ENCODE data around the gene SLC6A17.

The SLC6A17 gene

GRCh38 chr1:110150330-110151174 is at the start of gene SLC6A17:
Gene SLC6A17 (plus strand): TSS chr1:110150494. CDS start chr1:110166930, 16,436 bp downstream.
- DNase-seq (ENCODE audit: low spot score): no peak

GRCh38 chr1:110102081-110102480 is 48.2 kb upstream of the SLC6A17 start:
- DNase-seq (ENCODE audit: low spot score): no peak

DNA sequence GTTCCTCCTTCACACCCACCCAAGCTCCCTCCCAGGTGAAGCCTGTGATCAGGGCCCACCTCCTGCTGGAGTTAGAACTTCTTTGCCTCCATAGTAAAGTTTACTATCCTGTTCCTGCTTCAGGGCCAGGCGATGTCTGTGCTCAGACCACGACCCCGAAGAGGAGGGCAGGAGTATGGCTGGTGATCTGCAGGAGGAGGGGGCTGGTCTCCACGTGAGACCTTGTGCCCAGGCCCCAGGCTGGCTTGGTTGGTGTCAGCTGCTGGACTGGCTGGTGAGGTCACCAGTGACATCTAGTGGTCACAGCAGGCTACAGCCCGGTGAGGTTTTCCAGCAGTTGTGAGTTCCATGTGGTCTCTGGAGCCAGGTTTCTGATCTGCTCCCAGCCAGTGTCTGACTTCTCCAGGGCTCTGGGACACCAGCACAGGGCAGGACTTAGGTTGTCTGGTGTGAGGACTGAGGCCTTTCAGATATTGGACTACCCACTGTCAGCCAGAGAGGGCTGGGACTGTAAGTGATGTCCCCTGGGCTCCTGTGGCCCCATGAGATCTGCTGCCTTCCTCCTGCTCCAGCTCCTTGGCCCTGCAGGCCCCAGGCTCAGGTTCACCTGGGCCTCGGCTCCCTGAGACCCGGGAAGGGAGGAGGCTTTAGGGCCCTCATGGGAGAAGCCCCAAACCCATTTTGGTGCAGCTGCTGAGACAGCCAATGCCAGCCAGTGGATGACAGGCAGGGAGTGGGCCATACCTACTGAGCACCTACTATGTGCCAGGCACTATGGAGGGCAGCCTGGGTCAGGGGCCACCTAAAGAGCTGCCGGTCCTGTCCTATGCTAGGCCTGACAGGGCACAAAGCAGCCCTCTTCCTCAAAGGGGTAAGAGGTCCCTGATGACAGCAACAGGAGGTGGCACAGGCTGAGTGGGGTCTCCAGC is 44.0 kb upstream of the SLC6A17 start:
- peak; percentile 50 for DNase-seq (ENCODE audit: low spot score)

- DNase-seq (ENCODE audit: low spot score): no peak
Measured at GRCh38 chr1:110107867-110108469, 42.3 kb upstream of the SLC6A17 start.

GRCh38 chr1:110111081-110111480 is 39.2 kb upstream of the SLC6A17 start:
- DNase-seq (ENCODE audit: low spot score): no peak

- no peak for DNase-seq (ENCODE audit: low spot score)
Measured at GRCh38 chr1:110112143-110112542, 38.2 kb upstream of the SLC6A17 start, which contains the start of gene UBL4B. Gene UBL4B (plus strand): TSS chr1:110112443. CDS start chr1:110112535, 92 bp downstream.

GRCh38 chr1:110112656-110113055 is 37.6 kb upstream of the SLC6A17 start:
- no peak for DNase-seq (ENCODE audit: low spot score)

- no peak for DNase-seq (ENCODE audit: low spot score)
Measured at GRCh38 chr1:110113551-110113950, 36.7 kb upstream of the SLC6A17 start.

GRCh38 chr1:110114173-110114572 is 36.1 kb upstream of the SLC6A17 start:
- no peak for DNase-seq (ENCODE audit: low spot score)

DNA sequence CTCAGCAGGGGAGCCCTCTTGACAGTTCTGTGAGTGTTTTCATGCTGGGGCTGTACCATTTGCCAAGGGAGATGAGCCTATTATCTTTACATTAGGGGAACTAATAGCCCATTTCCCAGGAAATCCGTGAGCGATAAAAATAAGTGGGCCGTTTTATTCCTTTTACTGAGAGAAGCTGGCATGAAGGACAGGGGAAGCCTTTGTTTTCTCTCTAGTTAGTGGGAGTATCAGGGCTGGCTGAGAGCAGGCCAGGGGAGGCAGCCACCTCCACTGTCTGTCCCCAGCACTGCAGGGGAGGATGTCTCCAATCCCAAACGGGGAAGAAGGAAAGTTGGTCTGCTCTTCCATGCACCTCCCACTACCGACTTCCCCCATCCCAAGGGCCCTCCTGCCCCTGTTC is 35.5 kb upstream of the SLC6A17 start:
- DNase-seq (ENCODE audit: low spot score): no peak

GRCh38 chr1:110118636-110119396 is 31.5 kb upstream of the SLC6A17 start:
- DNase-seq (ENCODE audit: low spot score): no peak

GRCh38 chr1:110119843-110120242 is 30.5 kb upstream of the SLC6A17 start:
- no peak for DNase-seq (ENCODE audit: low spot score)

GRCh38 chr1:110120960-110121561 is 29.2 kb upstream of the SLC6A17 start:
- DNase-seq (ENCODE audit: low spot score): no peak

DNA sequence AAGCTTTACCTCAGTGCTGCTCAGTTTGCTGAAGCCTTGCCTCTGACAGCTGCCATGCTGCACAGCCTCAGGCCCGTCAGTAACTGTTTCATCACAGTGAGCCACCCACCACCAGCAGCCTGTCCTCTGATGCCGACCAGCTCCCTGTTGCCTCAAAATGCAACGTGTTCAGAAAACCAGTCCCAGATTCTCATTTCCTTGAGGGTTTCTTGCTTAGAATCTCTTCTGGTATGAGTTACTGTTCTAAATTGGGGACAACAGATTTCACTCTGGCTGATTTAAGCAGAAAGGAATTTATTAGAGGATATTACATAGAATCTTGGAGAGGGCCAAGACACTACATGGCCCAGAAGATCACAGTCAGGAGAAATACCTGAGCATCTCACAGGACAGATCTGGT is 27.1 kb upstream of the SLC6A17 start:
- no peak for DNase-seq (ENCODE audit: low spot score)

DNA sequence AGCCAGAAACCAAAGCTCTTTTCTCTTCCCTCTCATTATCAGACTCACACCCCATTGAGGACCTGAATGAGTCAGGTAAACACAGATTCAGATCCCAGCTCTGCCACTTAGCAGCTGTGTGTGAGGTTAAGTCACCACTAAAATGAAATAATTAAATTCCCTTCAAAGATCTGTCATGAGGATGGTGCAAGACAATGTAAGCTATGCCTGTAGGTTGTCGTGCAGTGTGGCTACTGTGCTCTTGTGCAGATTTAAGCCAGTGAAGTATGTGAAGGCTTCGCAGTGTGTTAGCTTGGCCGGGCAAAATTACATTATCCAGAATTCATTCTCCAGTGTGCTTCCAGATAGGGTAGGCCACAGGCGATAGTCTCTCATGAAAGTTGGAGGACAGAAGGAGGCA is 24.5 kb upstream of the SLC6A17 start:
- no peak for DNase-seq (ENCODE audit: low spot score)

DNA sequence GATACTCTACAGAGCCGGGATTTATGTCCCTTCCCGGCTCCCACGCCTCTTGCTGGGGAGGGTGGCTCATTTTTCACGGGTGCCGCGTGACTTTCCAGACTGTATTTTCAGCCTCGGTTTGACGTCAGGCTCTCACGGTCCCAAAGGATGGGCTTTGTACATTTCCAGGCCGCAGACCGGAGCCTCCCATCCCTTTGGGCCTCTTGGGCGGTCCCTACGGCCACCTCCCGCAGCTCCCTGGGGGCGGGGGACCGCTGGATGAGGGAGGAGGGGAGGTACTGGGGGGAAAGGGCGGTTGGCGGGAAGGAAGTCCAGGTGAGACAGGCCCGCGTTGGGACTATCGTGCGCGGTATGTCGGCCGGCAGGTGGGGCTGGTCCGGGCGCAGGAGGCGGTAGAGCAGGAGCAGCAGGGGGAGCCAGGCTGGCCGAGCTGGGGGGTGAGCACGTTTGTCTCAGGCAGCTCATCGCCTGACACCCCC is 20.1 kb upstream of the SLC6A17 start:
- DNase-seq (ENCODE audit: low spot score): no peak

GRCh38 chr1:110130989-110131388 is 19.3 kb upstream of the SLC6A17 start:
- DNase-seq (ENCODE audit: low spot score): no peak

GRCh38 chr1:110132682-110133081 is 17.6 kb upstream of the SLC6A17 start:
- no peak for DNase-seq (ENCODE audit: low spot score)

DNA sequence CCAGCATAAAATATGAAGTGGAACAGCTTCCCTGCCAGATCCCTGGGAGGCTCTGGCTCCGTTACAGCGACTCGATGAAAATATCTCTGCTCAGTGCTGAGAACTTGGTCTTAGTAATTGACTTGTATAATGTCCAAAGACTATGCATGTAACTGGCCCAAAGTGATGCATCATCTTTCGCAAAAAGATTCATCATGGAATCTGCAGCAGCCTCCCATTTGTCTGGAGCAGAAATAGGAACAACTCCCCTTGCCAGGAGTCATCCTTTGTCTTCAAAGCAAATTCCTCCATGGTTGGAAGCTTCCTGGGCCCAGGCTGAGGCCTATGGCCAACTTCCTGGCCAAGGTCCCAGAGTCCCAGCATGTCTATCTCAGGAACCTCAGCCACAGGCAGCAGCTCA is 16.9 kb upstream of the SLC6A17 start:
- no peak for DNase-seq (ENCODE audit: low spot score)

DNA sequence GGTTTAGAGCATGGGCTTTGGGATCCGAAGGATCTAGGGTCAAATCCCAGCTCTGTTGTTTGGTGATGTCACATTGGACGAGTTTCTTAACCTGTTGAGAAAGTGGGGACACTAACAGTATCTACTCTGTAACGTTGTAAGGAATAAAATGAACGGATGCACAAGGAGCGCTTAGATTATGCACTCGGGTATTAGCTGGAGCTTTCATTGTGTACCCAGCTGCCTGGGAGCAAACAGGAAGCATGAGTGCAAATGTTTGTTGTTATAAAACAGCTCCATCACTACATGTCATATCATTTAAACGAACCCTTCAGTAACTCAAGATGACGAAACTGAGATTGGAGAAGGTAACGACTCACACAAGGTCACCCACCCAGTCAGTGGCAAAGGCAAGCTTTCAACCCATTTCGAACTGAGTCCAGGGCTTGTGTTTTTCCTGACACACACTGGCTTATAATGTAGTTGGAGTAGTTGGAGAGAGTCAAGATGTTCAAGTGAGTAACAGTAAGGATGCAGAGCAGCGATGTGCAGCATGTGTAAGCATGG is 16.2 kb upstream of the SLC6A17 start:
- no peak for DNase-seq (ENCODE audit: low spot score)

DNA sequence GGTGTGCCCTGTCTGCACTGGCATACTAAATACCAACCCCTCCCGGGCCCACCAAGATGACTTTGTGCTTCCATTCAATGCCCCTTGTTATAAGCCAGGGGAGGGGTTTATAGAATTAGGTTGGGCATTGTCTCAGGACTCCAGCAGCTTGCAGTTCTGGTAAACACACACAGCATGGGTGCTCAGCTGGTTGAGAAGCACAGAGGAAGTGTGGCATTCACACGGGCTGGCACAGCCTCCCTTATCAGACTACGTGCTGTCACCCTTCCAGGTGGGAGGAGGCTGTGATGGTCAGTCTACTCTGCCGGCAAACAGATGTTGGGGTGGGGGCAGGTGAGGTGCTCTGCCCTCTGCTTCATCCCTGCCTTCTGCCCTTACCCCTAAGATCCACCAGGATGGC is 15.0 kb upstream of the SLC6A17 start:
- DNase-seq (ENCODE audit: low spot score): no peak

All from CD4-positive, alpha-beta T cell treated with Interleukin-15 for 4 hours (primary cell).